AG09319 (cell line): Measurements from ENCODE around the gene PROSER2.
A peak's percentile ranks its signal among the peaks of the same experiment; 100 is the strongest.

Experiments used
- DNase-seq: peaks from one replicate; pipeline ENCODE4 v3.0.0-alpha.2; 2010; ENCODE audit warnings: low read depth; ENCODE audit errors: extremely low read depth
- CTCF ChIP-seq: IDR thresholded peaks from 2 replicates; pipeline ENCODE4 v1.5.1; 2011; ENCODE audit warnings: low read depth, mild to moderate bottlenecking, inconsistent platforms, low read length, moderate library complexity

The PROSER2 gene

GRCh38 chr10:11874568-11875493 lies 51.7 kb downstream of the PROSER2 start:
- no peak for TF ChIP-seq CTCF
- no peak for DNase-seq

GRCh38 chr10:11875494-11876281 lies 52.5 kb downstream of the PROSER2 start:
- no peak for TF ChIP-seq CTCF
- peak; percentile 60 for DNase-seq

GRCh38 chr10:11876324-11876723 lies 53.2 kb downstream of the PROSER2 start:
- DNase-seq = no peak
- no peak for TF ChIP-seq CTCF

GRCh38 chr10:11876805-11877590 lies 53.8 kb downstream of the PROSER2 start:
- no peak for DNase-seq
- TF ChIP-seq CTCF = no peak

- DNase-seq = no peak
- no peak for TF ChIP-seq CTCF
These were observed 54.4 kb downstream of the PROSER2 start for GRCh38 chr10:11877591-11877905.

- DNase-seq = no peak
These were observed 55.6 kb downstream of the PROSER2 start for GRCh38 chr10:11878776-11879175.

More at GRCh38 chr10:11878776-11879175, 55.6 kb downstream of the PROSER2 start:
- TF ChIP-seq CTCF = no peak
